Skeletal muscle cell (primary cell): Measurements from ENCODE around the gene UBP1.
"Not testable (repeated sequence)": the region's sequence is repeated elsewhere in the genome, so short reads cannot be mapped to it uniquely, and the experiment has no call there.

Experiments used
- DNase-seq: peaks from one replicate; pipeline ENCODE4 v3.0.0-alpha.2; 2010; ENCODE audit warnings: low read depth
- H3K4me3 ChIP-seq: 2 replicates; pipeline ENCODE4 v1.5.1; 2011; ENCODE audit warnings: low read depth, mild to moderate bottlenecking, control low read depth, low read length, moderate library complexity

The UBP1 gene

DNA sequence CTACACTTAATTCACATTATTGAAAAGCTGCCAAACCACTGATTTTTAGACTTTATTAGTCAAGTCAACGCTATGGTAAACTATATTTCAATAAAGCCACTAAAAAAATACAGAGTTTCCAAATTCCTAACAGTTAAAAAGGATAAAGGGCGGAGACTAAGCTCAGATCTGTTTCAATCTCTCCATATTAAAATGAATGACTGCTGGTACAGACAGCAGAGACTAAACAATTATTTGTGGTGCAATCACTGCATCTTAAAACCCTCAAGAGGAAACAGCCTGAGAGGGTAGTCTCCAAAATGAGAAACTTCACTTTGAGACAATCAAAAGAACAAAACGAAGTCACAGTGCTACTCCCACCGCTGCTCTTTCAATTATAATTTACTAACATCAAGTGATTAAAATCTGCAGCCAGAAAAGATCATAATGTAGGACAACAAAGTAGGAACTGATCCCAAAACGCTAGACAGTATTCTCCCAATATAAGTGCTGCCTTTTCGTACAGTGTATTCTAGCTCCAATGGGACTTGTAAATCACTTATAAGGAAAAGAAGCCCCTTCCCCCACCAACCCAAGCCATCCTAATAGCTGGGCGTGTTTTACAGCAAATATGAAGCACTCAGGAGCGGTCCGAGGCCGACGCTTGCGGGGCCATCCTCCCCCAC, 1.2 kb downstream of the UBP1 start:
- peak overlapping the region; percentile 93 for H3K4me3 ChIP-seq
- no peak for DNase-seq

DNA sequence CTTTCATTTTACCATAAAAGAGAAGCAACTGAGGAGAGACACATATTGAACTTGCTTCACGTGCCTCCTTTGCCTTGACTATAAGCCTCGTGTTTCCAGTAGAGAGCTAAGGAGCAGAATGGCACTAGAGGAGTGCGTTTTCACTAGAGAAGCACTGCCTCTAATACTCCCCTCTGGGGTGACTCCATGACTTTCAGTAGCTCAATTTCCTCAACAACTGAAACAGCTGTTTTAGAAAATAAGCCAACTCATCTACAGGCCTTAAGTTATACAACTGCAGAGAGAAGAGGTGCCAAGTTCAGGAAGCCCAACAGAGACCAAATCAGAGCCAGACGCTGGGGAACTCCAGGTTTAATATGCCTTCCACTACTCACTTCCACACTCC, 1.9 kb downstream of the UBP1 start:
- H3K4me3 ChIP-seq: peak overlapping the region; percentile 93
- no peak for DNase-seq

DNA sequence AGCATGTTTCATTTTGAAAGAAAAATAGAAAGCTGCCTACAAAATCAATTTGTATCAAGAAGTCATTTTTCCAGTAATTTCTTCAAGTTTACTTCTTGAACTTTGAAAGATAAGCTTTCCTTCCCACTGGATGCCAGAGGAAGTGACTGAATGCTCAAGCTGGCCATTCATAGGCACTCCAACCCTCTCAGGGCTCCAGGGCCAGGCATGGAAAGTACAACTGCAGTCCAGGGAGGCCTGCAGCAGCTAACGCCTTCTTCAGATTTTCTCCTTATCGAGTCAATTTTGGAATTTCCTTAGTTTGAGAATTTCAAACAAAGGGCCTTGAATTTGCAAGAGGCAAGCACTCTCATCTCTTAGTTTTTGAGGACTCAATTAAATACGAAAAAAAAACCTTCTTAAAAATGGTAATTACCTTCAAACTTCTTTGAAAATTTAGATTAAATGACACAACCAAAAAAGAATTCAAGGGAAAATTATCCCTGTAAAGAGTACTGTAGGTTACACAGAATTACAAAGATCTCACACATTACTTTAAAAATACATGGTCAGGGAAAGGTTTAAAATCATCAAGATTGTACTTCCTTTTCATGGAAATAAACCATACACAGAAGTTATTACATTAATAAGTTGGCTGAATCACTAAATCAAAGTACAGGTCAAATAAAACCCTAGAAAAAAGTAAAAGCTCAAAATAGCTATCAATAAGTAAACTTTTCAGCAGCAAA, 2.5 kb downstream of the UBP1 start:
- DNase-seq: no peak

DNA sequence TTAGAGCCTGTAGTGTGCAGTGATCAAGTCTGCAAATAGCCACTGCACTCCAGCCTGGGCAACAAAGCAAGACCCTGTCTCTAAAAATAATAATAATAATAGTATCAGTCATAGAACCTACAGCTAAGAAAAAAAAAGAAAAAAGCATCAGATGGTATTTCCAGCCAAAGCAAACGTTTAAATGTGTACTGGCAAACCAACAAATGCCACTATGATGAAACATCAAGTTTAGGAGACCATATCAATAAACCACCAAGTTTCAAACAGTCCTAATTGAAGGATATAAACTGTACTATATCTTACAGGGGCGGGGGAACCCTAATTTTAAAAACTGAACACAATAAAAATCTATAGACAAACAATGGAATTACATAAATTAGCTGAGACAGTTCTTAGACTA, 6.4 kb downstream of the UBP1 start:
- DNase-seq: no peak
- H3K4me3 ChIP-seq: no peak overlapping the region

More for the DNA sequence above, 2.5 kb downstream of the UBP1 start:
- H3K4me3 ChIP-seq: peak overlapping the region; percentile 93

DNA sequence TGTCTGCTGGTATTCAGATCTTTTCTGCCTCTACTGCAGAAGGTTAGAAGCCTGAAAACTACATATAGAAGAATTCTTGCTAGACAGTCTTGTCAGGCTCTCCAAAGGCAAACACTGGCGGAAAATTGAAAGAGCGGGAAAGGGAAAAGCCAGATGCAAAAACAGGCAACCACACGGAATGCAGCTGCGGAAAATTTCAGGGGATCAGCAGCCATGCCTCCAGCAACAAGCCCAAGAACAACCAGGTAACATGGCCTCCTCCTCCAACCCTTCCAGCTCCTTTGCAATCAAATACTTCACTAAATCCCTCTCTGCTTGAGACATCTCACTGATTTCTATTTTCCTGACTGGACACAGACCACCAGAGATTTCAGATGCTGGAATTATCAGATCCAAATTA, 9.6 kb downstream of the UBP1 start:
- no peak overlapping the region for H3K4me3 ChIP-seq
- DNase-seq: no peak

DNA sequence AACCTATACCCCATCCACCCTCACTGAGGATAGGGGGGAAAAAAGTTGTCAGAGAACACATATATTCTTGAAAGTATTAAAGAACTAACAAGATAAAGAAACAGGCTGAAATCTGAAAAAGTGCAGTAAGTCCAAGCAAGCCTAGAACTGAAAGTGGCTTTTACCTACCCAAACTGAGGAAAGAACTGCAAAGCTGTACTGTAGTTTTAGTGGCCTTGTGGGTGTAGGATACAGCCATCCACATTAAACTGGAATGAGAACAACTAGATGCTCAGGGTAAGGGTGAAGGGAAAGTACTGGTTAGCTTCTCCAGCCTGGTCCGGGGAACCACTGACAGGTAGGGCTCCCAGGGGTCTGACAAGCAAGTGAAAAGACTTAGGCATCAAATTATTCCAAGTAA, 10.1 kb downstream of the UBP1 start:
- no peak for DNase-seq
- no peak overlapping the region for H3K4me3 ChIP-seq

DNA sequence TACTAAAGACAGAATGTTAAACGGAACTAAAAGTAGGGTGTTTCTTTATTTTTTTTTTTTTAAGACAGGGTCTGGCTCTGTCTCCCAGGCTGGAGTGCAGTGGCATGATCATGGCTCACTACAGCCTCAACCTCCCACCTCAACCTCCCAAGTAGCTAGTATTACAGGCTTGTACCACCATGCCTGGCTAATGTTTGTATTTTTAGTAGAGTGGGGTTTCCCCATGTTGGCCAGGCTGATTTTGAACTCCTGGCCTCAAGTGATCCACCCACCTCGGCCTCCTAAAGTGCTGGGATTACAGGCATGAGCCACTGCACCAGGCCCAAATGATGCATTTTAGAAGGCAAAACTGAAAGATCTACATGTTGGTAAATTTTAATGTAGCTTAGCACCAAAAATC, 10.9 kb downstream of the UBP1 start:
- not testable (repeated sequence) for H3K4me3 ChIP-seq, DNase-seq

GRCh38 chr3:33428734-33429133, 11.5 kb downstream of the UBP1 start:
- H3K4me3 ChIP-seq: no peak overlapping the region
- DNase-seq: no peak

DNA sequence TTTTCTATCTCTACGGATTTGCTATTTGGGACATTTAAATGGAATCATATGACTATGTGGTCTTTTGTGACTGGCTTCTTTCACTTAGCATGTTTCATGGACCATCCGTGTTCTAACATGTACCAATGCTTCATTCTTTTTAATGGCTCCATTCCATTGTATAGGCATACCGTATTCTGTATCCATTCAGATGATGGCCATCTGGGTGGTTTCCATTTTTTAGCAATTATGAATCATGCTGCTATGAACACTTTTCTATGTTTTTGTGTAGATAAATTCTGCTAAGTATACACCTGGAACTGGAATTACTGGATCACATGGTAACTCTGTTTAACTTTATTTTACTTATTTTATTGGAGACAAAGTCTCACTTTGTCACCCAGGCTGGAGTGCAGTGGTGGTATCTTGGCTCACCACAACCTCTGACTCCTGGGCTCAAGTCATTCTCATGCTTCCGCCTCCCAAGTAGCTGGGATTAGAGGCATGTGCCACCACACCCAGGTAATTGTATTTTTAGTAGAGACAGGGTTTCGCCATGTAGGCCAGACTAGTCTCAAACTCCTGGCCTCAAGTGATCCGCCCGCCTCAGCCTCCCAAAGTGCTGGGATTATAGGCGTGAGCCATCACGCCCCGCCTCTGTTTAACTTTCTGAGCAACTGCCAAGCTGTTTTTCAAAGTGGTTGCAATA, 13.4 kb downstream of the UBP1 start:
- no peak for DNase-seq
- no peak overlapping the region for H3K4me3 ChIP-seq

DNA sequence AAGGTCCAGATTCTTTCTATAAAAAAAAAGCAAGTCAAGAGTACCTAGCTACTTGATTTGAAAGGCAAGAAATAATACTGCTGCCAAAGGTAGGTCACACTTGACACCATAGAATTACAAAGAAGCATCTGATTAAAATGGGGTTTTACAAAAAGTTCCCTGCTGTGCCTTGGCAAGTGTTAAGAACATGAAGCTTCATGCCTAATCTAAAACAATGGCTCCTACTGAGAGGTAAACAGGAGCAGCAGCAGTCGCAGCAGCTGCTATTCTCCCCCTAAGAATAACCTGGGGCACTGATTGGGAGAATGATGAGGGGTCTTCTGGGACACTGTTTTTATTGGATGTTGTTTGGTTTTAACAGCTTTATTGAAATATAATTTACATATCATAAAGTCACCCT, 14.1 kb downstream of the UBP1 start:
- DNase-seq: no peak
- no peak overlapping the region for H3K4me3 ChIP-seq

- H3K4me3 ChIP-seq: no peak overlapping the region
- DNase-seq: no peak
These were observed 14.8 kb downstream of the UBP1 start for GRCh38 chr3:33425453-33425852.

- DNase-seq: no peak
- no peak overlapping the region for H3K4me3 ChIP-seq
These were observed 15.4 kb downstream of the UBP1 start for GRCh38 chr3:33424606-33425452.

DNA sequence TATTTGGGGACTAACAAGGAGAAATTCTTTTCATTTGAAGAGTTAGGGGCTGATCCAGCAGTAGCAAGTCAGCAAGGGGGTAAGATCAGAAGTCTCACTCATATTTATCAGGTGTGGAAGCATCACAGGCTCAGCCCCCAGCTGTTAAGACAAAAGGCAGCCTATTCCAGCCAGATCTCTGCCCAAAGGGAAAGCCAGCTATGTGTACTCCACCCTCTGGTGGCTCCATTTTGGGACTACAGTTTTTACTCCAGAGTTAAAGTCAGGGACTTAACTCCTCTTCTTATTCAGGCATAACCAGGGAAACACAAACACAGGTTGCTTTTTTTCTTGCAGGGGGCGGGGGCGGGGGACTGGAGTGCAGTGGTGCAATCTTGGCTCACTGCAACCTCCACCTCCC, 19.2 kb downstream of the UBP1 start:
- no peak overlapping the region for H3K4me3 ChIP-seq
- DNase-seq: no peak

- H3K4me3 ChIP-seq: no peak overlapping the region
- DNase-seq: no peak
These were observed 20.3 kb downstream of the UBP1 start for GRCh38 chr3:33419948-33420347.

DNA sequence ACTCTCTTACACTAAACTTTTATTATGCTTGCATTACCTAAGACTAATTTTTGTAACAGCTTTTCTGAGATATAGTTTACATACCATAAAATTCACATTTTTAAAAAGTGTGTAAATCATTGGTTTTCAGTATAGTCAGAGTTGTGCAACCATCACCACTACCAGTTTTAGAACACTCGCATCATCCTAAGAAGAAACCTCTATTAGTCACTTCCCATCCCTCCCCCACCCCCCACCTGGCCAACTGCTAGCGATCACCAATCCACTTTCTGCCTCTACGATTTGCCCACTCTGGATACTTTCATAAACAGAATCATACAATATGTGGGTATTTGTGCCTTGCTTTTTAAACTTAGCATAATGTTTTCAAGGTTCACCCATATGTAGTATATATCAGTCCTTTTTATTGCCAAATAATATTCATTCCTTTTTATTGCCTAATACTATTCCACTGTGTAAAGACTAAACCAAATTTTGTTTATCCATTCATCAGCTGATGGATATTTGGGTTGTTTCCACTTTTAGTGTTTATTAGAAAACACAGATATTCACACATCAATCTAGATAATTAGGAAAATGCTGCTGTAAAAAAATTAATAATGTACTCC, 23.0 kb downstream of the UBP1 start:
- H3K4me3 ChIP-seq: no peak overlapping the region
- DNase-seq: no peak

DNA sequence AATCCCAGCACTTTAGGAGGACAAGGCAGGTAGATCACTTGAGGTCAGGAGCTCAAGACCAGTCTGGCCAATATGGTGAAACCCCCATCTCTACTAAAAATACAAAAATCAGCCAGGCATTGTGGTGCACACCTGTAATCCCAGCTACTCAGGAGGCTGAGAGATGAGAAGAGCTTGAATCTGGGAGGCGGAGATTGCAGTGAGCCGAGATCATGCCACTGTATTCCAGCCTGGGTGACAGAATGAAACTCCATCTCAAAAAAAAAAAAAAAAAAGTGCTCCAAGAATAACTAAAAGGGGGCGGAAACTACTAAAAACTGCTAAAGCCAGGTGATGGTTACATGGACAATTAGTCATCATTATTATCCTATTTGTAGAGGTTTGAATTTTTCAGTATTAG, 29.4 kb downstream of the UBP1 start:
- not testable (repeated sequence) for DNase-seq, H3K4me3 ChIP-seq

GRCh38 chr3:33403756-33404155, 36.4 kb downstream of the UBP1 start:
- DNase-seq: no peak
- no peak overlapping the region for H3K4me3 ChIP-seq

DNA sequence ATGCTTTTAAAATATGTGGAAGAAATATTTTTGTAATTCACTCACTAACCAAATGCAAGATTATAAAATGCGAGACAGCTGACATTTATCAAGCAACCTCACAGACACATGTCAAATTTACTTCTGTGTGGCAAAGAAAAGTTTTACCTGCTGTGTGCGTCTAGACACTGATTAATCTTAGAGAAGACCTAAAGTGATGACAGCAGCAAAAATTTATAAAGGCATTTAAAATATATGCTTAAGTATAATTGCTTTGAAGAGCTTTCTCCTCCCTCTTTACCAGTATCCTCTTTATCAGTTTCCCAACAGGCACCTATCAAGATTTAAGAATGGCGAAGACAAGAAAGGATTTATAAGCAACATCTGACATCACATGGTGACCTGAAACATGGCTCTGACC, 37.3 kb downstream of the UBP1 start:
- DNase-seq: no peak
- H3K4me3 ChIP-seq: no peak overlapping the region

GRCh38 chr3:33401781-33402180, 38.4 kb downstream of the UBP1 start:
- DNase-seq: no peak
- H3K4me3 ChIP-seq: no peak overlapping the region

- DNase-seq: no peak
- H3K4me3 ChIP-seq: no peak overlapping the region
These were observed 41.8 kb downstream of the UBP1 start for GRCh38 chr3:33398410-33398809.
